CD8-positive, alpha-beta memory T cell (primary cell): ENCODE measurements around the gene IL1RAPL1. TPM values are rescaled to one million over a fixed set of nuclear protein-coding genes. Genes with fewer than 3 reads are reported as not detected.

Source experiments
- CTCF ChIA-PET: fragments of 350-600 bp; sonication (Branson Sonifier 250); formaldehyde crosslinking; loops from one replicate; lab custom pipeline; 2021; ENCODE audit warnings: antibody characterized with exemption; lab: Charles Lee
- POLR2A ChIA-PET: fragments of 350-600 bp; sonication (Branson Sonifier 250); formaldehyde crosslinking; loops from one replicate; lab custom pipeline; 2021; ENCODE audit warnings: antibody characterized with exemption; lab: Charles Lee
- DNase-seq, 5 donors: peaks; one replicate each; pipeline versions ENCODE4 v3.0.0 to v3.0.0-alpha.2; 2020 to 2022; ENCODE audit warnings: mixed read lengths in 1 of 5
- H3K27ac ChIP-seq: one replicate; pipeline ENCODE4 v1.7.0; 2013; ENCODE audit warnings: low read depth, mild to moderate bottlenecking, low read length, moderate library complexity
- H3K27me3 ChIP-seq: 2 replicates; pipeline ENCODE4 v1.7.0; 2013; ENCODE audit warnings: low read length, mild to moderate bottlenecking; ENCODE audit not compliant: insufficient read depth, poor library complexity, severe bottlenecking
- H3K36me3 ChIP-seq: 2 replicates; pipeline ENCODE4 v1.7.0; 2013; ENCODE audit warnings: mild to moderate bottlenecking, low read length, moderate library complexity; ENCODE audit not compliant: insufficient read depth
- H3K4me1 ChIP-seq: 2 replicates; pipeline ENCODE4 v1.7.0; 2013; ENCODE audit warnings: mild to moderate bottlenecking, low read length, moderate library complexity; ENCODE audit not compliant: insufficient read depth
- H3K4me3 ChIP-seq: 2 replicates; pipeline ENCODE4 v1.7.0; 2013; ENCODE audit warnings: mild to moderate bottlenecking, low read length
- H3K9me3 ChIP-seq: 2 replicates; pipeline ENCODE4 v1.7.0; 2013; ENCODE audit warnings: mild to moderate bottlenecking, low read length
- H3K27ac Mint-ChIP-seq, 8 donors: one replicate each; pipeline ENCODE4 v1.8.0; 2020 to 2021; ENCODE audit warnings: mixed read lengths in 8 of 8, mild to moderate bottlenecking in 6 of 8, inconsistent platforms in 3 of 8, moderate library complexity in 3 of 8
- H3K27me3 Mint-ChIP-seq, 2 donors: one replicate each; pipeline ENCODE4 v1.8.0; 2020 to 2021; ENCODE audit warnings: mixed read lengths in 2 of 2, mild to moderate bottlenecking in 1 of 2, moderate library complexity in 1 of 2
- H3K36me3 Mint-ChIP-seq, 3 donors: one replicate each; pipeline ENCODE4 v1.8.0; 2020 to 2021; ENCODE audit warnings: mixed read lengths in 3 of 3, inconsistent platforms in 1 of 3, mild to moderate bottlenecking in 1 of 3
- H3K4me1 Mint-ChIP-seq, 3 donors: one replicate each; pipeline ENCODE4 v1.8.0; 2020 to 2021; ENCODE audit warnings: mixed read lengths in 3 of 3, inconsistent platforms in 1 of 3, mild to moderate bottlenecking in 1 of 3
- H3K4me3 Mint-ChIP-seq, 7 donors: one replicate each; pipeline ENCODE4 v1.8.0; 2020 to 2021; ENCODE audit warnings: mixed read lengths in 7 of 7, mild to moderate bottlenecking in 6 of 7, moderate library complexity in 4 of 7, inconsistent platforms in 2 of 7
- H3K9me3 Mint-ChIP-seq, 5 donors: one replicate each; pipeline ENCODE4 v1.8.0; 2020 to 2022; ENCODE audit warnings: mixed read lengths in 5 of 5, mild to moderate bottlenecking in 3 of 5, moderate library complexity in 2 of 5, inconsistent platforms in 1 of 5
- polyA plus RNA-seq: library from polyadenylated mRNA; unstranded; fragments of 300-500 nt; fragmentation: Illumina TruSeq; gene quantifications from one replicate; pipeline ENCODE4 v1.2.3, GENCODE V29; 2021
- total RNA-seq, 2 experiments: library from RNA; stranded (reverse); gene quantifications; one replicate each; pipeline ENCODE4 v1.2.3, GENCODE V29; 2021

Gene IL1RAPL1
- total and polyA plus RNA-seq, 3 experiments from 2014 or later, result not detected

DNA sequence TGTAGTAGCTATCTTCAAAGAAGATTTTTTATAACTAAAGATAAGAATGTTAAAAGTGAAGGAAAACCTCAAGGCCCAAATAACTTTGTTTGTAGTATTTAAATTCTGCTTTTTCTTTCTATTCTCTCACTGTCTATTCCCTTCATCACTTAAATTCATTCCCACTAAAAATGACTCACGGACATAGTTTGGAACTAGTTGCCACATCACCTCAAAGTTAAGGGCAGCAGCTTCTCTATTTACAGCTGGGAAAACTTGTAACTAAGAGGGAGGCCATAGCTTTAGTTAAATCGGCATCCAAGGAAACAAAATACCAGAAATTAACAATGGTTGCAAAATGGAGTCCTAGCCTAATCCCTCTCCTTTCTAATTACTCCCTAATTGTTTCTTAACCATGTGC lies 1302.8 kb downstream of the IL1RAPL1 start:
- no peaks in the 10 kb centered on the region for H3K36me3 Mint-ChIP-seq
- ChIA-PET POLR2A (no interaction called here), CTCF (no interaction called here)
- no peaks in the 10 kb centered on the region for H3K4me1 Mint-ChIP-seq
- Histone ChIP-seq H3K27ac (no peak overlapping the region), H3K9me3 (no peaks in the 10 kb centered on the region), H3K27me3 (no peaks in the 10 kb centered on the region), H3K4me3 (no peak overlapping the region), H3K4me1 (no peaks in the 10 kb centered on the region), H3K36me3 (no peaks in the 10 kb centered on the region)
- H3K27ac Mint-ChIP-seq, result no peak overlapping the region
- H3K4me3 Mint-ChIP-seq, result no peak overlapping the region
- H3K27me3 Mint-ChIP-seq, result peaks cover 0 to 3% of the 10 kb centered on the region in 2 donors
- H3K9me3 Mint-ChIP-seq, result peaks cover 0 to 8% (median under 1%) of the 10 kb centered on the region in 5 donors
- no peak for DNase-seq

DNA sequence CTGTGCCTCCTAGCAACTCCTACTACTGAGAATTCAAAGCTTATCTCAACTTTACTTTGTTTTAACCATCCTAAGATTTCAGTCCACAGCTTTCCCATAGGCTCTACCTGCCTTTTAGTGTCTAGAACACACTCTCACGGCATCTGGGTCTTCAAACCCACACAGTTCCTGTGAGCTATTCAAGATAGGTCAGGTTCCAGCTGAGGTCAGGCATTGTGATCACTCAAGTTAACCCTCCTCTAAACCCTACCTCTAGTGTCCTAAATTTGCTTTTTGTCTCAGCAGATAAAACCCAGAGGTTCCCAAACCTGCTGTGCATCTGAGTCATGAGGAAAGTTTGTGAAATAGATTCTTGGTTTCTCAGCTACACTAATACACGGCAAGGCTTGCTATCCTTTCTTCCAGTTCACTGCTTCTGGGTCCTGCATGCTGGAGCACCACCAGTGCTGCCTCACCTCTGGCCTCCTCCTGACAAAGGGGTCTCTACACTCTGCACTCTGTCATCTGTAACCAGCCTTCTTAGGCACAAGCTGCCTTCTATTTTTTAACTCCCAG lies 1303.5 kb downstream of the IL1RAPL1 start:
- Histone ChIP-seq H3K9me3 (no peaks in the 10 kb centered on the region), H3K36me3 (no peaks in the 10 kb centered on the region), H3K4me1 (no peaks in the 10 kb centered on the region), H3K27ac (no peak overlapping the region), H3K4me3 (no peak overlapping the region), H3K27me3 (no peaks in the 10 kb centered on the region)
- peaks cover 0 to 1% of the 10 kb centered on the region in 2 donors for H3K27me3 Mint-ChIP-seq
- no peaks in the 10 kb centered on the region for H3K4me1 Mint-ChIP-seq
- POLR2A ChIA-PET, result no interaction called here
- no peak for DNase-seq
- H3K4me3 Mint-ChIP-seq, result no peak overlapping the region
- peaks cover 0 to 6% (median 1%) of the 10 kb centered on the region in 5 donors for H3K9me3 Mint-ChIP-seq
- H3K27ac Mint-ChIP-seq, result no peak overlapping the region
- no peaks in the 10 kb centered on the region for H3K36me3 Mint-ChIP-seq
- CTCF ChIA-PET, result no interaction called here

DNA sequence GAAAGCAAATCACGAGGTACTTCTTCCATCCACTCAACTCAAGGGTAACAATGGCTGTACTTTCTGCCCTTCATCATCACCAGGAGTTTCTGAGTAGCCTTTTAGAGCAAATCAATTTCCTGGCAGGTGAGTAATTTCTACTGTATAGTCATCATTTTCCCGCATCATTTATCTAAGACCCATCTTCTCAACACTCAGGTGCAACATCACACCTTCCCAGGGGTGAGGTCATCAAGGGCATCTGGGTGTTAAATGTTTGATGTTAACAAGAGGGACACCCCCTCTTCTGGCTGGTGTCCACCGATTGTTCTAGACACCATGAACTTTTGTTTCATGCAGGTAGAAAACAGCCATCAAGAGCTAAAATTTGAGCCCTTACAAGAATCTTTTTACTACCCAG lies 1314.8 kb downstream of the IL1RAPL1 start:
- POLR2A ChIA-PET, result no interaction called here
- Histone ChIP-seq H3K36me3 (no peaks in the 10 kb centered on the region), H3K4me3 (no peak overlapping the region), H3K27ac (no peak overlapping the region), H3K9me3 (no peaks in the 10 kb centered on the region), H3K27me3 (no peaks in the 10 kb centered on the region), H3K4me1 (no peaks in the 10 kb centered on the region)
- Mint-ChIP-seq H3K27me3 (no peaks in the 10 kb centered on the region), H3K27ac (no peak overlapping the region), H3K4me1 (no peaks in the 10 kb centered on the region), H3K4me3 (no peak overlapping the region), H3K36me3 (no peaks in the 10 kb centered on the region), H3K9me3 (peaks cover 3 to 15% (median 7%) of the 10 kb centered on the region in 5 donors)
- DNase-seq, result no peak
- CTCF ChIA-PET, result no interaction called here

DNA sequence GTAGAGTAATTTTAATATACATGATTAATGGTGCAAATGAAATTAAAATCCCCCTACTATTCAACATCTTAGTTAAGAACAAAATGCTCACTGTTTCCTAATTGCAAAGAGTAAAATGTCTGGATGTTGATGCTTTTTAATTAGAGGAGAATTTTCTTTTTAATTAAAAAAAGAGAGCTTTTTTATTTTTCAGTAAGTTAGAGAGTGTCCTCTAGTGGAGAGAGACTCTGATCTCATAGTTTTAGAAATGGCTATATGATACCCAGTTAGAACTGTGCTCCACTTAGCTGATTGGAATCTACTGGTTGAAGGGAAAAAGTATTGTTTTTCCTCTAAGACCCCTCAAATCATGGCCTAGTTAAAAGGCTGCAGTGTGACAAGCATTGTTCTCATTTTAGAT lies 1316.1 kb downstream of the IL1RAPL1 start:
- Histone ChIP-seq H3K4me3 (no peak overlapping the region), H3K4me1 (no peaks in the 10 kb centered on the region), H3K27me3 (no peaks in the 10 kb centered on the region), H3K27ac (no peak overlapping the region), H3K36me3 (no peaks in the 10 kb centered on the region), H3K9me3 (no peaks in the 10 kb centered on the region)
- Mint-ChIP-seq H3K4me1 (no peaks in the 10 kb centered on the region), H3K27ac (no peak overlapping the region), H3K36me3 (no peaks in the 10 kb centered on the region), H3K9me3 (peaks cover 3 to 15% (median 7%) of the 10 kb centered on the region in 5 donors), H3K27me3 (no peaks in the 10 kb centered on the region), H3K4me3 (no peak overlapping the region)
- POLR2A ChIA-PET, result no interaction called here
- CTCF ChIA-PET, result no interaction called here
- DNase-seq, result no peak

DNA sequence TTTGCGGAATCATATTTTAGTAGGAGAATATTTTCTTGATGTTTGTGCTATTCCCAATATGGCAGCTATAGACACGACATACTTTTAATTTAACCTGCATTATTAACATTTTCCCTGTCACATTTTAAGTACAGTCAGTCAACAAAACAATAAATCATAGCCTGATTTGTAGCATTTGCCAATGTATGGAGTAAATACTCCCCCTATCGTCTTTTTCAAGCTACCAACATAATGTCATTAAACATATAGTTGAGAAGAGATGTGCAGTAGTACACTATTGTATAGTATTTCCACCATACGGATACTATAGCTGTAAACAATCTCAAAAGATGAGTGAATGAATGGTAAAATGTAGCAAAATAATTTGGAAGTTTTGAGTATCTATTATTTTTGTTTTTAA lies 1324.4 kb downstream of the IL1RAPL1 start:
- Mint-ChIP-seq H3K27me3 (no peaks in the 10 kb centered on the region), H3K9me3 (peaks cover 0 to 7% (median 2%) of the 10 kb centered on the region in 5 donors), H3K4me1 (no peaks in the 10 kb centered on the region), H3K4me3 (no peak overlapping the region), H3K36me3 (no peaks in the 10 kb centered on the region), H3K27ac (no peak overlapping the region)
- Histone ChIP-seq H3K36me3 (no peaks in the 10 kb centered on the region), H3K27me3 (no peaks in the 10 kb centered on the region), H3K4me1 (no peaks in the 10 kb centered on the region), H3K9me3 (no peaks in the 10 kb centered on the region), H3K27ac (no peak overlapping the region), H3K4me3 (no peak overlapping the region)
- CTCF ChIA-PET, result no interaction called here
- POLR2A ChIA-PET, result no interaction called here
- DNase-seq, result no peak

DNA sequence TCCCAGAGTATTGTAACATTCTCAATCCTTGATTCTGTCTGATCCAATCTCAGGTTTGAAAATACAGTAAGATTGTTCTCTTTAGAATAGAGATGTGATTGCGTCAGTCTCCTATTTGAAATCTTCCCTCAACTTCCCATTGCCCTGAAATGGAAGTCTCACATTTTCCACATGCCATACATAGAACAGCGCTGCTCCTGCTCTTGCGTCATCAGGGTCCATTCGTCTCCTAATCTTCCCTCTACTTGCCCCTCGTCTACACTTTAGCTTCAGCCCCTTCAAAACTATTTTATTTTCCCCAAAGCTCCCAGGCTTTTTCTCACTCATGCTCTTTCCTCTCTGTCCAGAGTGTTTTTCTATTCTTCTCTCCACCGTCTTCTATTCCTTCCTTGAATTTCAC lies 1326.4 kb downstream of the IL1RAPL1 start:
- Histone ChIP-seq H3K27me3 (no peaks in the 10 kb centered on the region), H3K27ac (no peak overlapping the region), H3K9me3 (no peaks in the 10 kb centered on the region), H3K36me3 (no peaks in the 10 kb centered on the region), H3K4me1 (no peaks in the 10 kb centered on the region), H3K4me3 (no peak overlapping the region)
- Mint-ChIP-seq H3K9me3 (peaks cover 0 to 7% (median 2%) of the 10 kb centered on the region in 5 donors), H3K4me3 (no peak overlapping the region), H3K27ac (no peak overlapping the region), H3K27me3 (no peaks in the 10 kb centered on the region), H3K36me3 (no peaks in the 10 kb centered on the region), H3K4me1 (no peaks in the 10 kb centered on the region)
- DNase-seq, result no peak
- CTCF ChIA-PET, result no interaction called here
- POLR2A ChIA-PET, result no interaction called here

DNA sequence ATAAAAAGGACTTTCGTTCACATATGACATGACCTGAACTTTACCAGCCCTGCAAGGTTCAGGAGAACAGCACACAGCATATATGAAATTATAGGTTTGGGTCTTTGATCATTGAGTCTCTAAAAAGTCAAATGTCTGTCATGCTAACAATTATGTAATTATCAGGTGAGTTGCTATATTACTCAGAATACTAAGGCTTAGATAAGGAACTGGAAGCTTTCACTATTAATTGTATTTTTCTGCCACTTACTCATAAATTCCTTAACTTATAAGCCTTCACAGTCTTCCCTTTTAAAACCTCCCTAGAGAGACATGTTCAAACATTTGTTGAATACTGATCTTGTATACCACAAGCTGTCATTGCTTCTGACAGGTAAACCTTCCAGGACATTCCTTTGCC lies 1335.4 kb downstream of the IL1RAPL1 start:
- DNase-seq, result no peak
- Histone ChIP-seq H3K9me3 (no peaks in the 10 kb centered on the region), H3K4me1 (no peaks in the 10 kb centered on the region), H3K4me3 (no peak overlapping the region), H3K27me3 (no peaks in the 10 kb centered on the region), H3K36me3 (no peaks in the 10 kb centered on the region), H3K27ac (no peak overlapping the region)
- POLR2A ChIA-PET, result no interaction called here
- Mint-ChIP-seq H3K4me1 (no peaks in the 10 kb centered on the region), H3K4me3 (no peak overlapping the region), H3K27ac (no peak overlapping the region), H3K36me3 (no peaks in the 10 kb centered on the region), H3K9me3 (peaks cover 0 to 10% (median 2%) of the 10 kb centered on the region in 5 donors), H3K27me3 (no peaks in the 10 kb centered on the region)
- CTCF ChIA-PET, result no interaction called here

DNA sequence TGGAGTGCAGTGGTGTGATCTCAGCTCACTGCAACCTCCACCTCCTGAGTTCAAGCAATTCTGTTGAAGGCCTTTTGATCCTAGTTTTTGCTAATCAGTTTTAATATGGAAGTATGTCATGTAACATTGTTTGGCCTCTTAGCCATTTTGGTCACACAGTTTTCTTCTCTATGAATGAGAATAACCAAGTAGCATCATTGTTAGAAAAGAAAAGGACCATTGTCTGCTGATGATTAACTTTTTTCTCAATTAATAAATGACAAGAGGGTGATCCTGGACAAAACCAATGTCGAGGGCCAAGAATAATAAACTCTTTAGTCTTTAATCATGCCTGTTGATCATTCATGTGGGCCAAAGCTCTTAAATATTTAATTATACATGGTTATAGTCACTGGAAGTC lies 1338.8 kb downstream of the IL1RAPL1 start:
- POLR2A ChIA-PET, result no interaction called here

More for the DNA sequence above, 1338.8 kb downstream of the IL1RAPL1 start:
- H3K4me1 ChIP-seq, result no peaks in the 10 kb centered on the region
- Mint-ChIP-seq H3K27ac (no peak overlapping the region), H3K4me1 (no peaks in the 10 kb centered on the region), H3K9me3 (peaks cover 0 to 9% (median 2%) of the 10 kb centered on the region in 5 donors), H3K4me3 (no peak overlapping the region), H3K27me3 (no peaks in the 10 kb centered on the region), H3K36me3 (no peaks in the 10 kb centered on the region)
- no peaks in the 10 kb centered on the region for H3K9me3 ChIP-seq
- CTCF ChIA-PET, result interaction anchor here (0.7 kb wide), 1 partner anchor 146 kb away, joined by 3 read pairs; no protein-coding TSS in a partner anchor
- H3K4me3 ChIP-seq, result no peak overlapping the region
- no peaks in the 10 kb centered on the region for H3K27me3 ChIP-seq
- no peak overlapping the region for H3K27ac ChIP-seq
- H3K36me3 ChIP-seq, result no peaks in the 10 kb centered on the region
- DNase-seq, result no peak
